AML-193 (cell line): ENCODE results near the gene DAND5.

ENCODE experiments used
- DNase-seq, 2 experiments: peaks; one replicate each; lab custom pipeline; 2025; lab: John Stamatoyannopoulos, UW

Gene DAND5

DNA sequence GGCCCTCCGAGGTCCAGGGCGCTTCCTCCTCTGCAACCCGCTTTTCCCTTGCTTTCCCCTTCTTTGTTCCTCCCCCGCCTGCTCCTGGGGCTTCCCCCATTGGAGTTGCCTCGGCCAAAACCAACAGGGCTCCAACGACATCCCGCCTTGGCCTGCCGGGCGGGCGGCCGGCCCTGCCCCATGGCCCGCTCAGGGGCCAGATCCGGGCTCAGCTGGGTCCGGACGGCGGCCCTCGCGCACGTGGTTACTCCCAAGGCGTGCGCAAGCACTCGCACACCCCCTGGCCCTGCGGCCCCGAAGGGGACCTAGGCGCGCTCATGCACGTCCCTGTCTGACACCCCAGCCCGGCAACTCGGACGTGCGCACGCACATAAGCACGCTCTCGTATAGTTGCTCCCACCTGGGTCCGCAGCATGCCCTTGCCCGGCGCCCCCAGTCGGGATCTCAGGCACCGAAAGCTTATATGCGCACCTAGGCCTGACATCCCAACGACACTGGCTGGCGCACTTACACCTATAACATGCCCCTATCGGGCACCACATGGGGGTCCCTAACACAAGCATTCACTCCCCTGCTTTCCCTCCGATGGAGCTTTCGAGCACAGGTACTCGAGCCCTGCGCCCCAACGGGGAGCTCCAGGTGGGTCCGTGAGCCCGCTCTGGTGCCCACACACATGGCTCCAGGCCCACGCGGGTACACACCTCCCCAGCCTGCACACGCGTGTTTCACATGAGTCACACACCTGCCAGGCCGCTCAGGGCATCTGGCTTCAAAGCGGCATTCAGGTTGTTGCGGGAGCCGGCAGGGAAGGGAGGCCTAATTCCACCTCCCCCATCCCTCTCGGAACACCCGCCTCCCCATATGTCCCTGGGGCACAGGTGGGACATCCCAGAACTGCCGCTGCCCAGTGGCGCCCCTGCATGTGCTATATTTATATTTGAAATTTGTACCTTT, 40.9 kb downstream of the DAND5 start:
- no peak for DNase-seq

DNA sequence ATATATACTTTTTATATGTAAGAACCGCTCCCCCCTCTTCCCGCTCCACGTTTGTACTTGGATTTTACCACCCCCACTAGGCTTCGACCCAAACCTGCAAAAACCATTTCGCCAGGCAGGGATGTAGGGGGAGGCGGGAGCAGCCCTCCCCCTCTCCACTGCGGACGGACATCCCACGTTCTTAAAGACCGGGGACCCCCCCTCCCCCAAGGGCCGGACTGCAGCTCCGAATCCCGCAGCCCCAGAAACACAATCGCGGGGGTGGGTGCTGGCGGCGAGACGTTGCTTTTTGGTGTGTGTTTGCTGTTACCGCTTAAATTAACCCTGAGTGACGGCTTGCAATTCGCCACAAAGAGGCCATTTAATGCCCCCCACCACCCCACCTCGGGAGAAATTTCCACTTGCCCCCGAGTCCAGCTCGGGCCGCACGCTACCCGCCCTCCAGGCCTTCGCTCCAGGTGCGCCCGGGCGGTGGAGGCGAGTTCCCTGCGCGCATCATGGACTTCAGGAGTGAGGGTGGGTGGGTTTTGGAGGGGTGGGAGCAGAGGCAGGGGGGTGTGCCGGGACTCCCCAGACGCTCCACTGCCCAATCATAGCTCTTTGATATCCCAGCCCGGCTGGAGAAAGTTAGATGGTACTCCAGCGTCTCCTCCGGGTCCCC, 41.7 kb downstream of the DAND5 start:
- DNase-seq: no peak

DNA sequence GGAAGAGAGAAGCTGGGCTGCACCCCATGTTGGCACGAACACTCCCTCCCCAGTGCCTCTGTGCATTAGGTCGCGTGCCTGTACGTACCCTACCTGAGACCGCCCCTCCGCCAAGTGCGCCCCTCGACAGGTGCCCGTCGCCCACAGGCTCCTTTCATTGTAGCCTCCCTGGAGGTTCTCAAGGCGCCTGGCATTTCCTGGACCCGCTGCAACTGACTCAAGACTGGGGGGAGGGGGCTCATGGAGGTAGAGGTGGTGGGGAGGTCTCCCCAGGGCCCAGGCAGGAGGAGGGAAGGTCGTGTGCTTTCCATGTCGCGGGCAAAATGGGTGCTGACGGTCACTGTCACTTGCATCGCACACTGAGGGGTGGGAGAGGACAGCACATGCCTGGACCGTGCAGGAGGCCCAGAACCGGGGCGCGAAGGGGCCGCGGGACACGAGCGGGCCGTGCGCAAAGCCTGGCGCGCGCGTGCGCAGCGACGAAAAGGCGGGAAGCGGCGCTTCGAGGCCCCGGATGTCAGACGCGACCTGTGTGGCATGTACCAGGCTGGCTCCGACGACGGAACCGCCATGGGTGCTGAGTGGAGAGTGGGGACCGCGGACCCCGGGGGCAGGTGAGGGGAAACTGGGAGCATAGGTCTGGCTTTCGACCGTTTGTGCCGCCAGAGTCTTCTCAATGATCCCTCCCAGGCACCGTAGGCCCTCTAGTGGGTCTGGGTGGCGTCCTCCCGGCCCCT, 42.4 kb downstream of the DAND5 start:
- no peak for DNase-seq

DNA sequence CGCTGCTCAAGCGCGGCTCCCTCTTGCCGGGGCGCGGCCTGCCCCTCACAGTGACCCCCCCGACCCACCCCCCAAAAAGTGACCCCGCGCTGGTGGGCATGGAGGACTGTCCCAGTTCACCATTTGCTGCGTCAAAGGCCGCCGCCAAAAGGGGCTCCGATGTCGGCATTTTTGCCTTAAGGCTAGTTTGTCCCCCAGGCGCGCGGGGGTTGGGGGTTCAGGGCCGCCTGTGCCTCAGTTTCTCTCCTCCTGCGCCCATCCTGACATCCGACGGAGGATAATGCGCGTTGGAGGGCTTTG, 43.0 kb downstream of the DAND5 start:
- DNase-seq: no peak

DNA sequence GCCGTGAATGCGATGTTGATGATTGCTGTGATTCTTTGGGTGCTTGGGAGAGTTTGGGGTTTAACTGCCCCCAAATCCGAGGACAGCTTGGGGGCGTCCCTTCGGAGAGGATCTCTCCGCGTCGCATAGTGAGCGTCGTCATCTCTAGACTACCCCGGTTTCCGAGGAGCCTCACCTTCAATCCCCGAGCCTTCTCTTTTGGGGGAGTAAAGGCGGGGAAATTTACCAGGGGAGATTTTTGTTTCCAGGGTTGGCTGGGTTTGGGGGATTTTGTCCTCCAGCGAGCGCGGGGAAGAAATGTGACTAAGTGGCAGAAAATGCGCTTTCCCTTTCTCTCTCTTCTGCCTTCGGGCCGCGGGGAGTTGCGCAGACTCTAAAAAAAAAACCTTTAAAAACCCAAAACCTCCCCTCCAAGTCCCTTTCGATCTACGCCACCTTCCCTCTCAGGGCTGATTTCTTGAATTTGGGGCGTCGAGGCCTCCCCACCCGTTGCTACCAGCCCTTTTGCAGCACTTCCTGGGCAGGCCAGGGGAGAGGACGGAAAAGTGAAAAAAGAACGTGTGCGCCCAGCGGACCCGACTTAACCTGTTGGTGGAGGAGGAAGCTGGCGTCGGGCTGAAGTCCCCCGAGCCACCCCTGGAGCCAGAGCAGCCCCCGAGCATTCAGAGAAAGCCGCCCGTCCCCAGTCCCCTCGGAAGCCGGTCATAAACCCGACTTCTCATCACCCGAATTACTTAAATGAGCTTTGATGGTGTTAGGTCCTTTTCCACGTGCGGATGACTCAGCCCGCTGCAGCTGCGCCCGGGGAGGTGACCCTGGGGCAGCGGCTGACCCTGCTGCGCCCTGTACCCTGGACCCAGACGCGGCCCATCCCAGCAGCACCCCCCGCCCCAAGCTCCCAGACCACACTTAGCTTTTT, 43.6 kb downstream of the DAND5 start:
- DNase-seq: peak; percentile 21 to 28

DNA sequence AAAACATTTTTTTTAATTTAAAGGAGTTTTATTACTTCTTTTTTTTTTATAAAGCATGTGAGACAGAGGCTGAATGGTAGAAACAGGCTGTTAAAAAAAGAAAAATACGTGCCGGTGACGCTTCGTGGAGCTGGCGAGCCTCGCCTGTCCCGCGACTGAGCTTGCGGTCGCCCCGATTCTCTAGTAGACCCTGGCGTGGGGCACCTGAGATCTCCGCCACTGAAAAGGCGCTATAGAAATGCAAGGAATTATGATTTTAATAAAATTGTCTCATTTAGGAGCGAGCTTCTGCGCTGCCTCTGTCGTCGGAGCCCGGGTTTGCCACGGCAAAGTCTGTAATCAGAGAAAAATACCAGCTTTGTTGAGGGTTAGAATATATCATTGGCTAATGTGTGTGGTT, 44.3 kb downstream of the DAND5 start:
- DNase-seq: no peak

DNA sequence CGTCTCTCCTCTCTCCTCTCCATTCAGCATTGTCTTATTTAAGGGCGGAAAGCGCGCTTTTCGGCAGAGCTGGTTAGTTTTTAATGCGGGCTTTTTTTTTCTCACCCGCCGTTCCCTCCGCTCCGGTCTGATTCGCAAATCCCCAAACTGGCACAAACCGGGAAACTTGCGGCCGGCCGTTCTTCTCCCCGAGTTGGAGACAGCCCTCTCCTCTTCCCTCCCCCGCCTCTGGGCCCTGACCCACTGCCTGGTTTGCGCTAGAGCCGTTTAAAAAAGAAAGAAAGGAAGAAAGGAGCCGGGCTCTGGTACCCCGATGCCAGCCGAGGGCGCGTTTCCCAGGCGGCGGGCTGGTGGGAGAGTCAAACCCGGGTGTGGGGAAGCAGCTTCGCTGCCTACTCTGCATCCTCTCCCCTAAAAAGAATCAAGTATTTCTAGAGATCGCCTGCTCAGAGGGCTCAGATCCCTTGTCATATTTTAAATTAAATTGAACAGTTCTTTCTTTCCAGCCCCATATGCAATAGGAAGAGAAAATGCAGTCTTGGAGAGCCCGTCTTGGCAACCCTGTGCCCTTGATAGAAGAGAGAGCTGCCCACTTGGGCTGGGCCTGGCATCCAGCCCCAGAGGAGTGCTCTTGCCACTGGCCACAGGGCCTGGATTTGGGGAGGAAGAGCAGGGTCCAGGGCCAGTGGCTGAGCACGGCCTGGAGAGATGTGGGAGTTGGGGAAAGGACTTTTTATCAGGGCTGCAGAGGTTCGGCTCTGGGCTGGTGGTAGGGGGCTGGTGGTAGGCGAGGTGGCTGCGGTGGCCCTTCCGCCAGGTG, 44.9 kb downstream of the DAND5 start:
- DNase-seq: peak in 1 of 2 experiments; percentile 28

DNA sequence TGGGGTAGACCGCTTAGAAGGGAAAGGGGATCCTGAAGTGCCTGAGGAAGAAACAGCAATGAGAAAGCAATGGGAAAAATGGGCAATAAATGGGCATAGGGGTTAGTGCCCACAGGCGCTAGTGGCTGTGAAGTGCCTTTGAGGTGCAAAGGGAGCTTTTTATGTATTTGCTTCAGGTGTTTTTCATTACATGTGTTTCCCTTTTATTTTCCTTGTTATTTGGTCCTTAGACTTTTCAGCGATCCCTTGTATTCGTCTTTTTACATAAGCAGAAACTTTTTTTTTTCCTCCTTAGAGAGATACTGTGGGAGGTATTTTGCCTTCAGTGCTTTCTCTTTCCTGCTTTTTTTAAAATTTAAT, 45.5 kb downstream of the DAND5 start:
- no peak for DNase-seq

DNA sequence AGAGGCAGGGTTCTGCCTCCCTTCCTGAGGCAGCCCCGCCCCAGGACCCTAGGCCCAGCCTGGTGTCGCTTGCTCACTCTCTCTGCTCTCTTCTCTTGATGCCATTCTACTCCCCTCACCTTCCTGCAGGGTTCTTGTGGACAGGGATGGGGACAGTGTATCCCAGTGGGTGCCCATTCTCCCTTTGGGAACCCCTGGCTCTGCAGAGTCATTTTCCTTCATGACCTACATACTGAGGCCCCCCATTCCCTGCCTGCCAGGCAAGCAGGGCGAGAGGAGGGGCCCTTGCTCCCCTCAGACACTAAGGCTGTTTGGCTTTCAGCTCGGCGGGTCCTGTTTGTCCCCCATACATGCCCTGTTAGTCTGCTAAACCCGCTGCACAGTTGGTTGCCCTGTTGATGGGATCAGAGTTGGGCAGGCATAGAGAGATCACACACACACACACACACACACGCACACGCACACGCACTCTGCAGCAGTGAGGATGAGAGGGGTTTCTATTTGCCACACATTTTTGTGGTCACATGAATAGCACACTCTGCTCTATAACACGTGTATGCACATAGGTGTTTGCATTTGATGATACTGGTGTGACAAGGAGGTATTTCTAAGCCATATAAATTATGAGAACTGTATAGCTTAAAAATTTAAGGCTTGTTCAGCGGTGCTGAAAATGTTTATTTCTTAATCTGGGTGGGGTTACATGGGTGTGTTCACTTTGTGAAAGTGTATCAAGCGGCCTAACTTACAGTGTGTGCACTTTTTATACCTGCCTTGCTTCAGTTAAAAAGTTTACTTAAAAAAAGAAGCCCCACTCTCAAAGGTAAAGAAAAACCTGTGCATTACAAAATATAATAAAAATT, 46.2 kb downstream of the DAND5 start:
- DNase-seq: no peak

DNA sequence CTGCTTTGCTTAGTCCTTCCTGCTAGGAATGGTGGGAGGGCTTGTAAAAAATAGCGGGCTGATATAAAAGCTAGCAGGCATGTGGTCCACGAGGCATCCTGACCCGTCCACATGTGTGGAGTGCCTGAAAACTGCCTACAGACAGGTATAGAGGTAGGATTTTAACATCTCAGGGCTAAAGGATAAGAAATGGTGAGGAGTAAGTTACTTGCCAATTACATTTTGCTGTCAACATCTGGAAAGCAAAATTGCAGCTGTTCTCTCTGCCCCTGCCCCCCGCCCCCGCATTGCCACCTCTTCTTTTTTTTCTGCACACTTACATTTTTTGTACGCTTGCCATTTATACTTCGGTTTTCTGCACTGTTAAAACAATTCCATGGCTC, 46.9 kb downstream of the DAND5 start:
- DNase-seq: no peak

DNA sequence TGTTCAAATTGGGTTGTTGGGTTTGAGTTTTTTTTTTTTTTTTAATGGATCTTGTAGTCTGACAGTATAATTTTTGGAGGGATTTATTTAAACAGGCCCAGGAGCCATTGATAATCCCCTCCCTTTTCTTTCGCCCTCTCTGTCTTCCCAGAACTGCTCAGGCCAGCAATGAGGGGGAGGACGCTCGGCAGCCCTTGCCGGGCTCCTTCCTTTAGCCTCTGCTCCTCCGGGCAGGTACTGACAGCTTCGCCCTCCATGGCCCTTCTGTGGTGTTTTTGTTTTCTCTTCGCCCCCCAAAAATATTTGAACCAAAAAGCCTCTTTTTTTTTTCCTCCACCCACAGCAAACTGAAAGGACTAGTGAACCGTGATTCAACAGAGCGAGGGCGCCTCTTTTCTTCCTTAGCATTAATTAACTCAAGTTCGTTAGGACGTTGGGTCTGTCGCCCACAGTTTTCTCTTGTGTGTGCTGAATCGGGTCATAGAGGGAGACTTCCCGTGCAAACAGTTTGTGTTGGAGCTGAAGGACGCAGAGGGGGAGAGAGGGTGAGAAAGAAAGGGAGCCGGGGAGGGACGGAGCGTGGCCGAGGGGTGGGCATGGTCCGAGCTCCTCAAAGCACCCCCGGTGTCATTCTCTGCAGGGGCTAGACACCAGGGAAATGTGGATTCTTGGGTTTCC, 47.4 kb downstream of the DAND5 start:
- DNase-seq: no peak

DNA sequence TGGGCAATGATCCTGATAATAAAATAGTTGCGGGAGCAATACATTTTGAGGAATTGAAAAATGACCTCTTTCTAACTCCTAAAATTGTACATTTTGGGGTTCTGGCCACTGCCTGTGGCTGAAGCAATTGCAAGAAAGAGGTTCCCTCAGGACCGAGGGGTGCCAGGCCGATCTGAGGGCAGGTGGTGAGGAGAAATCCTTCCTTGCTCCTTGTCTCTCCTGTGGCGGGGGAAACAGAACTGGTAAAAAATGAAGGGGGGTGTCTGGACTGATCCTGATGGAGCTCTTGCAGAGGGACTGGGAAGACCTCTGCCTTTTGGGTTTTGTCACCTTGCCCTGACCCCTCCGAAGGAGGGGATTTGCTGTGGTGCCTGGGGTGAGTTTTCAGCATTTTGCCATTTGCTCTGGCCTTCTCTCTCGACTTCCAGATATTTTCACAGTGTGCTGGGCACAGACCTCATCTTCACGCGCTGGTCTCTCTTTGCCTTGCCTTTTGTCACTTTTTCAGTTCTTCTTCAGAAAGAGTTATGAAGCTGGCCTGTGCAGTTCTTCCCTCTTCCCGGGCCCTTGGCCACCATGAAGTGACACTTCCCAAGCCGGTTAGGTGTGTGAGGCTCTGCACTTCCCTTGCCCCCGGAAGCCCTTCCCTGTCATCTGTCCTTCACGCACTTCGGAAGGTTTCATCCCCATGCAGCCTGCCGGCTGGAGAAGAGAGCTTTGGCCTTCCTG, 48.1 kb downstream of the DAND5 start:
- DNase-seq: no peak

DNA sequence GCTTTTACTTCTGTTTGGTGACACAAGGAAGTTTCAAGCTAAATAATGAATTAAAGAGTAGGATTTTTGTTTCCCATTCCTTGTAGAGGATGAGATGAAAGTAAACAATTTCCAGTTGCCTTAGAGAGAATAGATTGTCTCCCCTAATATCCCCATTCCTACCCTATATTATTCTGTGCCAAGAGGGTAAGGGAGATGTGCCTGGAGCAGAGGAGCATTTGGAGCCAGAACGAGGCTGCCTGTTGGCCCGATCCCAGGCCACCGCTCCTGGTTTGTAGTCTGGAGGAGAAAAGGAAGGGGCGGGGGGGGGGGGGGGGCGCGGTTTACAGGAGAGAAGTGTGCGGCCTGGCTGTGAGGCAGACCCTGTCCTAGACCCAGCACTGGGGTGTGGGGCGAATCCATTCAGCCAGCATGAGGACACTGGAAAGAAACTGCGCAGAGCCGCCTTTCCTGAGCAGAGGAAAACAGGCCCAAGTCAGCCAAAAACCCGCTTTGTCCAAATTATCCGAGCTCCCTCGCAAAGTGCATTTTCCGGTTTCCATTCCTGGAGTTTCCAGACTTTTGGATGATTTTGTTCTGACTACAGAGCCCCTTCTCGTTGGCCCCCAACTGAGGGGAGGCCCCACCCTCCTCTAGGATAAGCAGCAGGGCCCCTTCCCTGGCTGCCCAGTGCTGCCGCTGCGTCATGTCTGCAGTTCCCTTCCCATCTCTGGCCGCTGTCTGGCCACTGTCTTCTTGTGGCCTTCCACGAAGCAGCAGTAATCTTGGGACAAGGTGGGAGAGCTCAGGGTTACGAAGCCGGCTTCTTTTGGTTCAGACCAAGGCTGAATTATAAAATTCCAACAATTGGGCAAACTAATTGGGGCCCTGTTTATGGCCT, 48.9 kb downstream of the DAND5 start:
- no peak for DNase-seq

DNA sequence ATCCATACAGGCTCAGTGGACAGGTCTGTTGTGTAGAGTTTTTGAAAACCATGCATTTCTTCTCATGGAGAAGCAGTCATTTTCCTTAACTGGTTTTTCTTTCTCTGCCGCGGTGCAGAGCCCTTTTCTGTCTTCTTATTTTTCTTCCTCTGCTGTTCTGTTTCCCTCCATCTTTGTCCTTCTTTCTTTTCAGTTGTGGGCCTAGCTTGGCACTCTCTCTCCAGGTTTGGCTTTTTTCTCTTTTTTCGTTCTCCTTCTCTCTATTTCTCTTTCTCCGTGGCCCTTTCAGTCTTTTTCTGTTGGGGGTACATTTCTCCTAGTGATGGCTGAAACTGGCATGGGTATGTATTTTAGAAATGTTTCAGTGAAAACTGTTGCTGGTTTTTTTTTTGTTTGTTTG, 50.0 kb downstream of the DAND5 start:
- no peak for DNase-seq

DNA sequence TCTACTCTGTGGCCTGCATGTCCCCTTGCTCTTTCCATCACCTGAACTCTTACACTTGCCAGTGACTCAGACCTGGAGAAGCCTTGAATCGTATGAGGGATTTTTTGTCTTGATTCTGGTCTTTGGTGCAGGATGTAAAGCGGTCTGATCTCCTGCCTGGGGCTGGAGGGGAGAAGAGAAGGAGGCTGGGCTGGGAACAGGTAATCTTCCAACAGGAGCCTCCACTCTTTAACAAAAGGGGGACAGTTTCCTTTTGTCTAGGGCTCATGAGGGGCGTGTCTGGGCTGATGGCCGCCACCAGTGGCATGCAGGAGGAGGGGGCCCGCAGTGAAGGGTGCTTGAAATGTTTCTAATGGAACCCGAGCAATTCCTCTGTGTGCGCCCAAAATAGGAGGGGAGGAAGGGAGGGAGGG, 50.6 kb downstream of the DAND5 start:
- no peak for DNase-seq

DNA sequence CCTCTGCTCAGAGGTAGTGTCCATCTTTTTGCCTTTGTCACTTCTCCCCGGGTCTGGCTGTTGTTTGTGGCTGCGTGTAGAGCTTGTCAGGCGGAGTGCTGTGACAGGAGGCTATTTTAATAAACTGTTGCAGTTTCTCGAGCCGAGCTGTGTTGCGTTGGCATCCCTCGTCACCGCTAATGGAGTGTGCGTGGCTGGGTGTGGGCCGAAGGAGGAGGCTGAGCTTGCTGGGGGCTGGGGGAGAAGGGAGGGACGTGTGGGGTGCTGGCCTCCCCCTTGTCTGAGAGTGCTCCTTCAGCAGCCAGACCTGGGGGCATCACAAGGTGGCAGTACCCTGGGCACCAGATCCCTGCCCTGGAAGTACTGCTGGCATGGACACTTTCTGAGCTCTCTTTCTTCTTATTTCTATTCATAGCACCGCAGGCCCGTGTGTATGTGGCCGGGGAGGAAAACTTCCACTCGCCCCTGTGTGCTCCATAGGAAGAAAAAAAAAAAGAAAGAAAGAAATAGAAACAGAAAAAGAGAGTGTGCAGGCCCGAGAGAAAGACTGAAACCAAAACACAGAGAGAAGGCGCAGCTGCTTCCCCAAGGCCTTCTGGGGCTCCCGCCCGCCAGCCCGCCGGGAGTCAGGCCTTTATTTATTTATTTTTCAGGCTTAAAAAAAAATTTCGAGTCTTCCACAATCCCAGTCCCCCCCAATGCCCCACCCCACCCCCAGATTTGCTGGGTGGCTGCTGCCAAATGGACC, 52.9 kb downstream of the DAND5 start:
- DNase-seq: peak in 1 of 2 experiments; percentile 29
